Erythroblast (primary cell): ENCODE results near the gene OPA1.

Experiments
- GATA1 ChIP-seq: IDR thresholded peaks from 2 replicates; pipeline ENCODE4 v1.6.1; 2011; ENCODE audit warnings: low read depth, mild to moderate bottlenecking, control low read depth, low read length, moderate library complexity
- POLR2A ChIP-seq: IDR thresholded peaks from 2 replicates; pipeline ENCODE4 v1.6.1; 2011; ENCODE audit warnings: mild to moderate bottlenecking, low read length

GRCh38 chr3:193702967-193703366 lies 110.0 kb downstream of the OPA1 start:
- TF ChIP-seq POLR2A (no peak), GATA1 (no peak)
